NCI-H1417 (cell line): Measurements from ENCODE around the gene KCNE4.

ENCODE experiments used
- DNase-seq, 3 experiments: peaks; one replicate each; lab custom pipeline; 2025; lab: John Stamatoyannopoulos, UW

KCNE4 gene

GRCh38 chr2:223040527-223040926 is 11.5 kb upstream of the KCNE4 start:
- DNase-seq = no peak

- DNase-seq = no peak
These were observed 10.4 kb upstream of the KCNE4 start for GRCh38 chr2:223041527-223042109.

GRCh38 chr2:223042284-223042683 is 9.7 kb upstream of the KCNE4 start:
- DNase-seq = no peak

- peak in 1 of 3 experiments; percentile 4 for DNase-seq
These were observed 9.3 kb upstream of the KCNE4 start for GRCh38 chr2:223042704-223043118.

- no peak for DNase-seq
These were observed 8.6 kb upstream of the KCNE4 start for GRCh38 chr2:223043164-223043941.

GRCh38 chr2:223044092-223044836 is 7.7 kb upstream of the KCNE4 start:
- no peak for DNase-seq

- no peak for DNase-seq
These were observed 6.9 kb upstream of the KCNE4 start for GRCh38 chr2:223044916-223045700.

- DNase-seq = no peak
These were observed 5.4 kb upstream of the KCNE4 start for GRCh38 chr2:223046470-223047040.

GRCh38 chr2:223047260-223047761 is 4.7 kb upstream of the KCNE4 start:
- no peak for DNase-seq

GRCh38 chr2:223048519-223048918 is 3.5 kb upstream of the KCNE4 start:
- DNase-seq = no peak

GRCh38 chr2:223049356-223049755 is 2.6 kb upstream of the KCNE4 start:
- no peak for DNase-seq

- DNase-seq = no peak
These were observed 1.8 kb upstream of the KCNE4 start for GRCh38 chr2:223050188-223050587.

- DNase-seq = no peak
These were observed 988 bp upstream of the KCNE4 start for GRCh38 chr2:223050900-223051504.

- DNase-seq = no peak
These were observed 826 bp downstream of the KCNE4 start for GRCh38 chr2:223052548-223053483.

- no peak for DNase-seq
These were observed 1.6 kb downstream of the KCNE4 start for GRCh38 chr2:223053484-223054192.

- no peak for DNase-seq
These were observed 2.3 kb downstream of the KCNE4 start for GRCh38 chr2:223054193-223054781.

- DNase-seq = no peak
These were observed 3.1 kb downstream of the KCNE4 start for GRCh38 chr2:223055140-223055539.

- DNase-seq = no peak
These were observed 3.8 kb downstream of the KCNE4 start for GRCh38 chr2:223055836-223056235.
